ENCODE data around the gene CD164. TPM values are rescaled to one million over a fixed set of nuclear protein-coding genes. Genes with fewer than 3 reads are reported as not detected.

The CD164 gene
- total and polyA plus RNA-seq, 2 of the 13 experiments (the other 11 are each of a cell fraction or from before 2014, with no cell fraction given) = 222 to 293 TPM

DNA sequence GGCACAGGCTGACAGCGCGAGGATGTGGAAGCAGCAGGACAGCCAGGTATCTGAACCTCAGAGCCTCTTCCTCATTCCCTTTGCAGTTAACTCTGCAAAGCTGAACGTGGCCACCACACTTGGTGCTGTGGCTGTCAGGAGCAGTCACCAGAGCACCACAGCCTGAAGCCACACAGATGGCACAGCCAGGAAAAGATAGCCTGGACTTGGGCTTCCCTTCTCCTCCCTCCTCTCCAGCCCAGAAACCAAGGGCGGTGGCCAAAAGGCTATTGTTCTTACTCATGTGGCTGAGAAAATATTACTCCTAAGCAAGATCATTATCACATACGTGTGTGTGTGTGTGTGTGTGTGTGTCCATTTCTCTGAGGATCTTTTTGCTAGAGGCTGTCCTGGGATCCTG, 39.8 kb downstream of the CD164 start:
- Histone ChIP-seq H3K4me2 (ENCODE audit: low read depth, low read length) (no peak overlapping the region), H3K79me2 (ENCODE audit: insufficient read depth, low read length) (no peaks in the 10 kb centered on the region), H3K27me3 (ENCODE audit: control insufficient read depth in 1 of 2, insufficient read depth in 2 of 2, low read length in 2 of 2) (no peaks in the 10 kb centered on the region), H3K4me3 (replicated peaks in 1 of 3; ENCODE audit: insufficient read depth in 1 of 3, low read depth in 2 of 3, low read length in 3 of 3) (no peak overlapping the region), H3K27ac (ENCODE audit: extremely low read length, insufficient read depth, low read length) (no peak overlapping the region), H3K36me3 (replicated peaks in 1 of 2; ENCODE audit: control insufficient read depth in 1 of 2, insufficient read depth in 2 of 2, low read length in 2 of 2) (no peaks in the 10 kb centered on the region), H3K9me3 (ENCODE audit: low read length) (no peaks in the 10 kb centered on the region), H3K9ac (ENCODE audit: insufficient read depth, low read depth, low read length) (no peak overlapping the region), H2AFZ (ENCODE audit: low read length) (no peak overlapping the region), H4K20me1 (ENCODE audit: insufficient read depth, low read length) (no peaks in the 10 kb centered on the region), H3K4me1 (ENCODE audit: insufficient read depth, low read length) (peaks cover 10% of the 10 kb centered on the region)
- in situ Hi-C loops (cut with HindIII; ENCODE audit: extremely low pct_ligation_motif_present, low pct_unique_long_range_greater_than_20kb) = no loop called here
- BruUV-seq (replicated peaks) = no TSS peak
- no peak for ATAC-seq
- POLR2A ChIA-PET = no interaction called here
- intact Hi-C loops (cut with micrococcal nuclease; ENCODE audit: unreplicated experiment) = no loop called here
- DNase-seq (ENCODE audit: low spot score) = no peak
- 96% methylated on average over 3 of the region's 5 CpGs for WGBS (ENCODE audit: low lambda C conversion rate)
- FAIRE-seq = no peak
- CTCF ChIA-PET (ENCODE audit: low intra/inter-chr PET ratio, low total read pairs) = no interaction called here
- TF ChIP-seq SIN3B (IDR thresholded peaks at IDR 0.05; ENCODE audit: low read length) (no peak), ZNF615 (CRISPR knock-in tag; IDR thresholded peaks at IDR 0.05; ENCODE audit: borderline replicate concordance) (no peak), YY1 (IDR thresholded peaks at IDR 0.05; ENCODE audit: insufficient read depth, insufficient replicate concordance, low read depth, low read length) (no peak), ZNF292 (CRISPR knock-in tag; IDR thresholded peaks at IDR 0.05; ENCODE audit: borderline replicate concordance, low read depth) (no peak), PRPF4 (IDR thresholded peaks at IDR 0.05; ENCODE audit: low read depth, low read length, poor library complexity, severe bottlenecking) (no peak), HOXA9 (CRISPR knock-in tag; IDR thresholded peaks at IDR 0.05; ENCODE audit: borderline replicate concordance) (no peak), HES4 (CRISPR knock-in tag; IDR thresholded peaks at IDR 0.05; ENCODE audit: borderline replicate concordance) (no peak)
- TF ChIP-seq, protein P1, sequence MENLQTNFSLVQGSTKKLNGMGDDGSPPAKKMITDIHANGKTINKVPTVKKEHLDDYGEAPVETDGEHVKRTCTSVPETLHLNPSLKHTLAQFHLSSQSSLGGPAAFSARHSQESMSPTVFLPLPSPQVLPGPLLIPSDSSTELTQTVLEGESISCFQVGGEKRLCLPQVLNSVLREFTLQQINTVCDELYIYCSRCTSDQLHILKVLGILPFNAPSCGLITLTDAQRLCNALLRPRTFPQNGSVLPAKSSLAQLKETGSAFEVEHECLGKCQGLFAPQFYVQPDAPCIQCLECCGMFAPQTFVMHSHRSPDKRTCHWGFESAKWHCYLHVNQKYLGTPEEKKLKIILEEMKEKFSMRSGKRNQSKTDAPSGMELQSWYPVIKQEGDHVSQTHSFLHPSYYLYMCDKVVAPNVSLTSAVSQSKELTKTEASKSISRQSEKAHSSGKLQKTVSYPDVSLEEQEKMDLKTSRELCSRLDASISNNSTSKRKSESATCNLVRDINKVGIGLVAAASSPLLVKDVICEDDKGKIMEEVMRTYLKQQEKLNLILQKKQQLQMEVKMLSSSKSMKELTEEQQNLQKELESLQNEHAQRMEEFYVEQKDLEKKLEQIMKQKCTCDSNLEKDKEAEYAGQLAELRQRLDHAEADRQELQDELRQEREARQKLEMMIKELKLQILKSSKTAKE (CRISPR knock-in tag; IDR thresholded peaks at IDR 0.05; ENCODE audit: borderline replicate concordance) = no peak

Measured in HepG2 (cell line).